ENCODE data around the gene TBP. TPM values are rescaled to one million over a fixed set of nuclear protein-coding genes. Genes with fewer than 3 reads are reported as not detected.

Gene TBP
- total and polyA plus RNA-seq, 2 donors (not counting 1 experiment from before 2014, with no cell fraction given) = 21.0 to 24.7 TPM

- Histone ChIP-seq H3K27ac (ENCODE audit: low read length in 2 of 2) (no peak overlapping the region), H3K79me2 (ENCODE audit: control insufficient read depth, insufficient read depth, low read length) (no peaks in the 10 kb centered on the region), H3K4me2 (replicated peaks; ENCODE audit: low read depth, low read length, poor library complexity, severe bottlenecking) (no peak overlapping the region), H2AFZ (ENCODE audit: insufficient read depth, low read depth, low read length, poor library complexity, severe bottlenecking) (no peak overlapping the region), H3K9me3 (ENCODE audit: control extremely low read depth in 1 of 3, control insufficient read depth in 2 of 3, insufficient read depth in 1 of 3, low read length in 2 of 3) (no peaks in the 10 kb centered on the region), H3K9ac (ENCODE audit: low read length) (no peak overlapping the region), H3K27me3 (replicated peaks in 1 of 4; ENCODE audit: control extremely low read depth in 1 of 4, control insufficient read depth in 3 of 4, insufficient read depth in 4 of 4, low read length in 3 of 4) (peaks cover 0 to 7% (median 2%) of the 10 kb centered on the region in 4 experiments), H3K4me1 (ENCODE audit: control insufficient read depth in 2 of 2, insufficient read depth in 2 of 2, low read length in 2 of 2) (no peaks in the 10 kb centered on the region), H4K20me1 (ENCODE audit: control insufficient read depth, insufficient read depth, low read length, poor library complexity, severe bottlenecking) (no peaks in the 10 kb centered on the region), H3K36me3 (replicated peaks in 1 of 2; ENCODE audit: control extremely low read depth in 1 of 2, control insufficient read depth in 1 of 2, extremely low read depth in 1 of 2, insufficient read depth in 2 of 2, low read length in 1 of 2) (no peaks in the 10 kb centered on the region), H3K4me3 (ENCODE audit: control extremely low read depth in 1 of 5, extremely low read depth in 1 of 5, insufficient read depth in 1 of 5, low read depth in 2 of 5, low read length in 4 of 5) (no peak overlapping the region)
- WGBS (ENCODE audit: insufficient coverage) = 23% methylated on average over 5 of the region's 9 CpGs
- Mint-ChIP-seq H3K27me3 (peaks cover 23% of the 10 kb centered on the region), H3K9me3 (ENCODE audit: insufficient read depth) (no peaks in the 10 kb centered on the region), H3K4me1 (no peaks in the 10 kb centered on the region), H3K27ac (no peak overlapping the region), H3K4me3 (no peak overlapping the region)
- ATAC-seq (ENCODE audit: low read depth) (no peak), DNase-seq (no peak)
- TF ChIP-seq EZH2 (IDR thresholded peaks at IDR 0.05; ENCODE audit: borderline replicate concordance, insufficient read depth, low read depth, low read length, poor library complexity, severe bottlenecking) = no peak
- TF ChIP-seq CTCF (IDR thresholded peaks at IDR 0.05) = no peak
- ChIA-PET CTCF (interaction anchor here (1.4 to 1.6 kb wide), 2 partner anchors 692 to 734 kb away, joined by 4 to 5 read pairs; no protein-coding TSS in a partner anchor), POLR2A (no interaction called here)
- intact Hi-C loops (cut with micrococcal nuclease) = no loop called here
Observed at GRCh38 chr6:170523256-170524171, 30.7 kb upstream of the TBP start.

- H3K9me3 Mint-ChIP-seq (ENCODE audit: insufficient read depth) = no peaks in the 10 kb centered on the region
- H3K4me1 ChIP-seq (ENCODE audit: control insufficient read depth in 2 of 2, insufficient read depth in 2 of 2, low read length in 2 of 2) = no peaks in the 10 kb centered on the region
- ATAC-seq (ENCODE audit: low read depth) (no peak), DNase-seq (no peak)
- ChIA-PET POLR2A (no interaction called here), CTCF (no interaction called here)
- no peak overlapping the region for H3K27ac Mint-ChIP-seq
- no peaks in the 10 kb centered on the region for H3K79me2 ChIP-seq (ENCODE audit: control insufficient read depth, insufficient read depth, low read length)
- H3K36me3 ChIP-seq (replicated peaks in 1 of 2; ENCODE audit: control extremely low read depth in 1 of 2, control insufficient read depth in 1 of 2, extremely low read depth in 1 of 2, insufficient read depth in 2 of 2, low read length in 1 of 2) = no peaks in the 10 kb centered on the region
- no peaks in the 10 kb centered on the region for H4K20me1 ChIP-seq (ENCODE audit: control insufficient read depth, insufficient read depth, low read length, poor library complexity, severe bottlenecking)
- peaks cover 18% of the 10 kb centered on the region for H3K27me3 Mint-ChIP-seq
- intact Hi-C loops (cut with micrococcal nuclease) = no loop called here
- H3K4me3 Mint-ChIP-seq = no peak overlapping the region
- H3K4me2 ChIP-seq (replicated peaks; ENCODE audit: low read depth, low read length, poor library complexity, severe bottlenecking) = no peak overlapping the region
- H3K27me3 ChIP-seq (replicated peaks in 1 of 4; ENCODE audit: control extremely low read depth in 1 of 4, control insufficient read depth in 3 of 4, insufficient read depth in 4 of 4, low read length in 3 of 4) = peaks cover 0 to 4% (median under 1%) of the 10 kb centered on the region in 4 experiments
- no peak for TF ChIP-seq EZH2 (IDR thresholded peaks at IDR 0.05; ENCODE audit: borderline replicate concordance, insufficient read depth, low read depth, low read length, poor library complexity, severe bottlenecking)
- TF ChIP-seq CTCF (IDR thresholded peaks at IDR 0.05) = no peak
- no peak overlapping the region for H3K27ac ChIP-seq (ENCODE audit: low read length in 2 of 2)
- no peak overlapping the region for H2AFZ ChIP-seq (ENCODE audit: insufficient read depth, low read depth, low read length, poor library complexity, severe bottlenecking)
- no peak overlapping the region for H3K4me3 ChIP-seq (ENCODE audit: control extremely low read depth in 1 of 5, extremely low read depth in 1 of 5, insufficient read depth in 1 of 5, low read depth in 2 of 5, low read length in 4 of 5)
- H3K9me3 ChIP-seq (ENCODE audit: control extremely low read depth in 1 of 3, control insufficient read depth in 2 of 3, insufficient read depth in 1 of 3, low read length in 2 of 3) = no peaks in the 10 kb centered on the region
- WGBS (ENCODE audit: insufficient coverage) = 90% methylated on average over 4 of the region's 5 CpGs
- H3K4me1 Mint-ChIP-seq = no peaks in the 10 kb centered on the region
- H3K9ac ChIP-seq (ENCODE audit: low read length) = no peak overlapping the region
Observed at GRCh38 chr6:170524172-170524502, 30.0 kb upstream of the TBP start.

All from B cell (primary cell).